ENCODE measurements around the gene MAP3K14.

The MAP3K14 gene

DNA sequence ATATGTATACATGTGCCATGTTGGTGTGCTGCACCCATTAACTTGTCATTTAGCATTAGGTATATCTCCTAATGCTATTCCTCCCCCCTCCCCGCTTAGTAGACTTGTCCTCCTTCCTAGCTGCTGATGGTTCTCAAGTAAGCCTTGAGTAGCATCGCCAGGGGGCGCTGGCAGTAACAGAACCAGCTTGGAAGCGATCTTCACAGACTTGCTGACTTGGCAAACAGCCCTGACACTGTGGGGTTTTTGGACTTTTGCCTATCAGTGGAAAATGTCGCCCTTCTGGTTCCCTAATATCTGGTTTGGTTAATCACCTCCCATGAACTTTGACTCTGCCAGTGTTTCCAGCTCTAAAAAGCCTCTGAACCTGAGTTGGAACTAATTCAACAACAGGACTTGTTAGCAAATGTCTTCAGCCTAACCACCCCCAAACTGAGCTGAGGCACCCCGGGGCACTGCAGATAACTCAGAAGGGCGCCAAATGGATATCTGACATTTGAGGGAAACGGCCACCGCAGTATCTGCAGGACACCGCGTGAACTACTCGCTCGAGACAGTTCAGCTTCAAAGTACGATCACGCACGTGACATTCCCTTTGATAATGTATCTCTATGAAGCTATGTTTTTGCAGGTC, 39.5 kb downstream of the MAP3K14 start:
- peak; percentile 93 for DNase-seq

DNA sequence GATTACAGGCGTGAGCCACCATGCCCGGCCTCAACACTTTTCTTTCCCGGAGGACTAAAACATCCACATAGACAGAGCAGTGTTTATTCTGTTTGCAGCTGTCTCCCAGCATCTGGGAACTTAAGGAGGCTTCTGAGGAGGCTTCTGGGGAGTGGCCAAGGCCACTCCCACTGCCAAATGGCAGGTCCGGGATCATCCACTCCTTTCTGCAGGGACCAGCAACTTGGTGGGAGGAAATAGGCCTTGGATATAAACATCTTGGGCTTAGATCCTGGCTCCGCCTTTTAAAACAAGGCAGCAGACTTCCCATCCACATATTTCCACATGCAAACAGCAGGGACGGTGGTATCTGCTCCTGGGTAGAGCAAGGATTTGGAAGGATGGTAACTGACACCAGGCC, 40.8 kb downstream of the MAP3K14 start:
- no peak for DNase-seq

- no peak for DNase-seq
Measured at GRCh38 chr17:45274033-45274432, 42.8 kb downstream of the MAP3K14 start.

GRCh38 chr17:45273551-45273957, 43.3 kb downstream of the MAP3K14 start:
- no peak for DNase-seq

DNA sequence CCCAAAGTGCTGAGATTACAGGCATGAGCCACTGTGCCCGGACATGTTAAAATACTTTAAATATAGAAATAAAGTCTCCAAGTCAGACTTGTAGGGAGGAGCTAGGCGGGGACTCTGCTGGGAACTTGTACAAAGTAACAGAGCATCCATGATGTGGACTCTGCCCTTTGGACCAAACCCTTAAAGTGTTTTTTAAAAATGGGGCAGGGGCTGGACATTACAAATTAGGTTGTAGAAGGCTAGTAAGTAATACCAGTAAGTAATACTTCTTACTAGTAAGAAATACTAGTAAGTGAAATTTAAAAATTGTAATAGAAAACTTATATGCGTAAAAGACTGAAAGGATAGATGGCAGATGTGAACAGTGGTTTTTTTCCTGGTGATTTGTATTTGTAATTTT, 45.2 kb downstream of the MAP3K14 start:
- no peak for DNase-seq

- peak; percentile 73 for DNase-seq
Measured at GRCh38 chr17:45270828-45271418, 45.9 kb downstream of the MAP3K14 start.

DNA sequence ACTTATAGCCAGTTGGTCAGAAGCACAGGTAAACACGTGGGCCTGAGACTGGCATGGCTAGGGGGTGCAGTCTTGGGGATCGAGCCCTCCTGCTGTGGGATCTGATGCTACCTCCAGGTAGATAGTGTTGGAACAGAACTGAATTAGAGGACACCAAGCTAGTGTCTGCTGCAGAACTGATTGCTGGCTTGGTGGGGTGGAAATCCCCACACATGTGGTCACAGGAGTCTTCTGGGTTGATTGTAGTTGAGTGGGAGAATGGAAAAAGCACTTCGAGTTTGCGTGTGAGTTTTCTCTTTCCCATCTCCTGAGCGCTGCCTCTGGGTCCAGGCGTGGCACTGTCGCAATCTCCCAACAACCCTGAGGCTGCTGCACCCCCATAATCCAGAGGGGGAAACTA, 46.9 kb downstream of the MAP3K14 start:
- DNase-seq: no peak

DNA sequence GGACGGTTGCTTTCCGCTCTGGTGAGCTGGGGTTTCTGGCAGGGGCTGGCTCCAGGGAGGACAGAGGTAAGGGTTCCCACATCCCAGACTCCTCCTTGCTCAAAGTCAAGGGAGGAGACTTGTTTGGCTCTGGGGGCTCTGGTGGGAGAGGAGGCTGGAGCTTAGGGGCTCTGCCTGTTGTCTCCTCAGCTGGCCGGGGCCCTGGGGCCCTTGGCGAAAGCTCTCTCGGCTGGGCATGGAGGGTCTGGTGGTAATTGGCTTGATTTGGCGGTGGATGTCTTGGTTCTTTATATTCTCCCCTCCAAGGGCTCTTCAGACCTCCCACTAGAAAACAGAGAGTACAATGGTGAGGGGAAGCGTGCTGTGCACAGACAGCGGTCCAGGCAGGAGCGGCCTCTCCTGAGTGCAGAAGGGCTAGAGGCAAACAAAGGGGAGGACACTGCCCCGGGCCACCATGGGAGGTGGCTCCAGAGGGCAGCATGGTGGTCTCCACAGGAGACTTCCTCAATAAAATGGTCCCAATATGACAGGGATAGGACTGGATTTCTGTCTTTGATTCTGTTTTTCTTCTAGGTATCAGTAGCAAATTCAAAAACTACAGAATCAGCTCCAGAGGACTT, 49.3 kb downstream of the MAP3K14 start:
- DNase-seq: no peak

DNA sequence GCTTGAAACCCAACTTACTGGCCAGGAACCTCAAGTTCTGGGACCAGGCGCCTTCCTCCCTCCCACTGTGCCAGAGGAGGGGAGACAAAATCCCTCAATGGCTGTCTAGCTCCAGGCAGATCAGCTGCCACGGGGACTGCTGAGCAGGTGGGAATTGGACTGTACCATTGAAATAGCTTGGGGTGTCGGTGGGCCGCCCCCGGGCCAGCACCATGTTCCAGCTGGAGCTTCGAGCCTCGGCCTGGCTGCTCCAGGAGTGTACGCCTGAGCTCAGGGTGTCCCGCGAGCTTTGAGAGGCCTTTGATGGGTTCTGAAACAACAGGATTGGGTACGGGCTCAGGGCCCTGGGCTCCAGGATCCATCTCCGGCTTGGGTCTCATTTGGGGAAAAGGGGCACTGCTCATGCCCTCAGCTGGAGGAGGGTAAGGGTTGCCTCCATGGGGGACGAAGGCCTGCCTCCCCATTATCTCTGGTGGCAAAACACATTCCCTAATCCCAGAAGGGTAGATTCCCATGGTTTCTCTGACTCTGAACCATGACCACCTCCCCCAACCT, 50.4 kb downstream of the MAP3K14 start:
- no peak for DNase-seq

GRCh38 chr17:45265821-45266220, 51.0 kb downstream of the MAP3K14 start:
- no peak for DNase-seq

- DNase-seq: no peak
Measured at GRCh38 chr17:45264988-45265387, 51.8 kb downstream of the MAP3K14 start.

DNA sequence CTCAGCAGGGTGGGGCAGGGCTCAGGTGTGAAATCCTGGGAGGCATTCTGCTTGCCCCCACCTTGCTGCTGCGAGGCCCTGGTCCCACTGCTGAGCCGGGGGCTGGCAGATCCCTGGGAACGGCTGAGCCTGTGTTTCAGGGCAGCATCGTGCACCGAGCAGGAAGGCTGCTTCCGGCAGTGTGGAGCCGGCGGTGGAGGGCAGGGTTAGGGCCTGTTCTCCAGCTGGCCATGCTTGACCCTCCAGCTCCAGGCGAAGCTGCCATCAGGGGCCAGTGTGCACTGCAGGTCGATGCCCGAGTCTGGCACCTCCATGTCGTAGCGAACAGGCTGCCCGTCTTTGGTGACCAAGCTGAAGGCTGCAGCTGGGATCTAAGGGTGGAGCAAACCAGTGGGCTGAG, 52.4 kb downstream of the MAP3K14 start:
- DNase-seq: no peak

GRCh38 chr17:45263477-45263860, 53.4 kb downstream of the MAP3K14 start:
- no peak for DNase-seq

DNA sequence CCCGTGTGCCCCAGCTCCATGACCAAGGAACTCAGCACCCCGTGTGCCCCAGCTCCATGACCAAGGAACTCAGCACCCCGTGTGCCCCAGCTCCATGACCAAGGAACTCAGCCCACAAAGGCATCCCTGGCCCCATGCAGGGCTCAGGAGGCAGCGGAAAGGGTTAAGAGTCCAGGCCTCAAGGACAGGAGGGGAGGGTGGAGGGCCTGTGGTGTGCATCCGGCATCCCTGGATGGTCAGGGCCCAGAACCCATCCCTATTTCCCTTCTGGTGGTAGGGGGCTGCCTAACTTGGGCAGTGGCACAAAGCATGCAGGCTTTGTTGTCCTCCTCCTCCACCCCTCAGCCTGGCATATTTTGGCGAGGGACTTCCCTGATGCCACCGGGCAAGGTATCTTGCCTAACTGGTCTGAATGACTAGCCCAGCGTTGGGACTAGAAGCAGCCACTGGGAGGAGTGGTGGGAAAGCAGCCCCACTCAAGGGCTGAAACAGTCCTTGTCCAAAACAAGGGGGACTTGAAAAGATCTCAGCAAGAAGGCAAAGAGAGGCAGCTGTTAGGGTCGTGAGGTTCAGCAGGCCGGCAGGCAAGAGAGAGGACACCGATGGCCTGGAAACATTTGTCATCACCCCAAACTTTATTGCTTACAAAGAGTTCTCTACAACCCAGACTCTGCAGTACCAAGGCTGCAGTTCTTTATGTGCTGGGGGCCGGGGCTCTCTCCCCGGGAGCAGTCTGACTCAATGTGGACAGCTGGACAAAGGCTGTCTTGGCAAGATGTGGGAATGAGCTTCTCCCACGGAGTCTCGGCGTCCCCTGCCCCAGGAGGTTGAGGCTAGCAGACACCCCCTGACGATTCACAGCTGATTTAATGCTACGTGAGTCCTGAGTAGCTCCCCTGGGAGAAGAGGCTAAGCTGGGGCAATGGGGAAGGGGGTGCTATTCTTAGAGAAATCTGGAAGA, 54.0 kb downstream of the MAP3K14 start:
- DNase-seq: no peak

DNA sequence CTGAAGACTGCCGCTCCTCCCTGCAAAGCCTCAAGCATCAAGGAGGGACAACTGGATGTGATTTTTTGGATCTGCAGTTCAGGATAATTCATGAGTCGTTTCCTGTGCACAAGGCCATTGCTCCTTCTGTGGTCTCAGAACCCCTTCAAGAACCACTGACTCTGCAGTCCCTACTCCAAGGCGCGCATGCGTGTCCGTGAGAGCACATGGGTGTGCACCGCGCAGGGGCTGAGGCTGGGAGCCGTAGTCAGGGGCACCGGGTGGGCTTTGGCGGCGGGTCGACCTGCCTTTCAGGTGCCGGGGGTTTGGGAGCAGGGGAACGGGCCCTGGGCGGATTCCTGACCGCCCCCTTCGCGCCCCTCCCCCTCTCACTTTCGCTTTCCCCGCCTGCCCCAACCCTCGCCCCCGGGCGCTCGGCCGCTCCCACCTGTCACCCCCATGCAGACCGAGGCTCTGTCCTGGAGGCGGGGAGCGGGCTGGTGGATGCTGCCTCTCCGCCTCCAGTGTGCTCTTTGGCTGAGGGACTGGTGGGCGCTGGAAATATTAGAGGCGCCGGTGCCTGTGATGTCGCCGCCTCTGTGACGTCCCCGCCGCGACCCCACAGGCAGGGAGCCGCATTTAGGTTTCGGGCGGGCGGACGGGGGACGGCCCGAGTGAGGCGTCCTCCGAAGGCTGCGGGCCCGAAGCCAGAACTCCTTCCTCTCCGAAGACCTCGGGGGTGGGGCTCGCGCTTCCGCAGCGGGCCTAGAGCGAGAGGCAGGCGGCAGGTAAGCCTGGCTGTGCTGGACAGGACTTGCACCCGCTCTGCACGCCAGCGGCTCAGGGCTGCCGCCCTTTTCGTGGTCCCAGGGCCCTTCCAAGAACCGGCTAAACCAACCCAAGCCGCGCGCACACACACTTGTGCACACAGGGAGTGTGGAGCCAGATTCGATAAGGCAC, 55.0 kb downstream of the MAP3K14 start, which contains the start of gene SPATA32:
TSS of gene SPATA32 (minus strand) at position 518 of the 939 bp plus-strand sequence. CDS start at position 440, 78 bp downstream.
- DNase-seq: peak; percentile 77

DNA sequence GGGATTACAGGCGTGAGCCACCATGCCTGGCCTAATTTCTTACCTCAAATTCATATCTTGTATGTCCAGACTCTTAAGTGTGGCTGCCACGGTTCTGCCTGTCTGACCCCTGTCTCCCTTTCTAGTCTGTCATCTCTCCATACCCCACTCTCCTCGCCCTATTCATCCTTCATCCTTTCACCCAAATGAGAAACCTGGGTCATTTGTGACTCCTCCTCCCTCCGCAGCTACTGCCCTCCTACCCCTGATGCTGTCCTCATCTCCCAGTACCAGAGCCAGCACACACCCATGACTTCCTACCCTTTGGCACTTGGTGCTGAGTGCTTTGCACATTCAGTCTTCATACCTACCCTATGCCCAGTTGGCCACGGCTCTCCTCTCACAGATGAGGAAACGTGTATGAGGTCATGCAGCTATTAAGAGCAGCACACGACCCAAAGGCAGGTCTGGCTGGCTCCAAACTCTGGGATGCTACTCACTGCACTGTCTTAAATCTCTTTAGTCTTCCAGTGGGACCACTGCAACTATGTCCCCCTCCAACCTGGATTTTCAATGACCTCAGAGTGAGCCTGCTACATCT, 56.5 kb downstream of the MAP3K14 start:
- DNase-seq: no peak

- DNase-seq: no peak
Measured at GRCh38 chr17:45258981-45259380, 57.8 kb downstream of the MAP3K14 start.

- DNase-seq: no peak
Measured at GRCh38 chr17:45257115-45257514, 59.7 kb downstream of the MAP3K14 start.

DNA sequence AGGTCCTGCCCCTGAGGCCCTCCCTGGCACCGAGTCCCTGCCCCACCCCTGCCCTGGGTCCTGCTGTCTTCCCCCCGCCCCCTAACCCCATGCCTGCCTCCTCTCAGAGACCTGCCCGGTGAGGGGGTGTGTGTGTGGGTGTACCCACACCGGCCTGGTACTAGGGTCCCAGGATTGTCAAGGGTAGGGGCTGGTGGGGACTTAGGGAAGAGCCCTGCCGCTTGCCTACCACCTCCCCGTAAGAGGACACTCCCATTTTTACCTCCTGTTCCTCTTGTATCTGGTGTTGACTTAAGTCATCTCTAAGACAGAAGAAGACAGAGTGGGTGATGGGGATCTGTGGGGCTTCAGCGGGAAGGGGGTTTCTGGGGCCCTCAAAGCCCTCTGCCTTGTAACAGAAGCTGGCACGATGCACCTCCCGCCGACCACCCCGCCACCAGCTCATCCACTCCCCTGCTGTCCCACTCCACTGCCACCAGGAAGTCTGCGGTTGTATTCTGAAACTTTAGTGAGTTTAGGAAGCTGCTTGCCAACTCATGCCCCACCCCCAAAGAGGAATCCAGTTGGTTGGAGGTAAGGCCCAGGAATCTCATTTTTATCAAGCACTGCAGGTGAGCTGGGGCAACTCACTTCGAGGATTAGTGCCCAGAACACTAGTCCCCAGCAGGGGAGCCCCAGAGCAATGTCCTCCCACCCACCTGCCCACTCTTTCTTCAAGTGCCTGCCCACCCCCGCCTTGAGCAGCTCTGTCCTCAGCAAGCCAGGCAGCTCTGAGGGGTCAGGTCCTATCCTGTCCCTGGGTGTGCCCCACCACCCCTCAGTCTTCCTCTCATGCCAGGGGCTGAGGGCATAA, 60.5 kb downstream of the MAP3K14 start:
- DNase-seq: no peak

- DNase-seq: no peak
Measured at GRCh38 chr17:45255358-45255757, 61.5 kb downstream of the MAP3K14 start.
